ENCODE results near the gene PREX1. TPM values are rescaled to one million over a fixed set of nuclear protein-coding genes. Genes with fewer than 3 reads are reported as not detected.

The PREX1 gene
- total and polyA plus RNA-seq, 3 donors from 2014 or later, result 18.0 to 36.5 (median 27.1) TPM

DNA sequence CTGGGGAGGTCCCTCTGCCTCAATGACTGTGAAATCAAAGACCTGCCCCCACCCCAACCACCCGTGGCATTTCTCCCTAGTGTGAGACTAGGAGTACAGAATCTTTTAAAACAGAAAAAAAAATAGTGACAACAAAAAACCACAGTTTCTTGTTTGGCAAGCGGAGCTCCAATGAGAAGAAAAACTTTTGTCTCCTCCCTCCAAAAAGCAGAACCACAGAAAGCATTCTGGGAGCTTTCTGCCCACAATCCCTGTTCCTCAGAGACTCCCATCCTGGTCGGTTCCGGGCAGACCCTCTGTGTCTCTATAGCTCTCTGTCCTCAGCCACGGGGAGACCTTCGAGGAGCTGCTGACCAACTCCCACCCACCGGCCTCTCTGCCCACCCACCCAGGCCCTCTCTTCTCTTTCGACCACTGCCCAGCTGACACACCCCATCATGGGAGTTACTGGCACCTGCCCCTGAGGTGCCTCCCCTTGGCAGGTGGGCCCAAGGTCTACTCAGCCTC is 4.9 kb downstream of the PREX1 start:
- no peak for TF ChIP-seq POLR2A (IDR thresholded peaks at IDR 0.05)
- TF ChIP-seq, protein P1, sequence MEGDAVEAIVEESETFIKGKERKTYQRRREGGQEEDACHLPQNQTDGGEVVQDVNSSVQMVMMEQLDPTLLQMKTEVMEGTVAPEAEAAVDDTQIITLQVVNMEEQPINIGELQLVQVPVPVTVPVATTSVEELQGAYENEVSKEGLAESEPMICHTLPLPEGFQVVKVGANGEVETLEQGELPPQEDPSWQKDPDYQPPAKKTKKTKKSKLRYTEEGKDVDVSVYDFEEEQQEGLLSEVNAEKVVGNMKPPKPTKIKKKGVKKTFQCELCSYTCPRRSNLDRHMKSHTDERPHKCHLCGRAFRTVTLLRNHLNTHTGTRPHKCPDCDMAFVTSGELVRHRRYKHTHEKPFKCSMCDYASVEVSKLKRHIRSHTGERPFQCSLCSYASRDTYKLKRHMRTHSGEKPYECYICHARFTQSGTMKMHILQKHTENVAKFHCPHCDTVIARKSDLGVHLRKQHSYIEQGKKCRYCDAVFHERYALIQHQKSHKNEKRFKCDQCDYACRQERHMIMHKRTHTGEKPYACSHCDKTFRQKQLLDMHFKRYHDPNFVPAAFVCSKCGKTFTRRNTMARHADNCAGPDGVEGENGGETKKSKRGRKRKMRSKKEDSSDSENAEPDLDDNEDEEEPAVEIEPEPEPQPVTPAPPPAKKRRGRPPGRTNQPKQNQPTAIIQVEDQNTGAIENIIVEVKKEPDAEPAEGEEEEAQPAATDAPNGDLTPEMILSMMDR (IDR thresholded peaks at IDR 0.05), result no peak
- no peak overlapping the region for H3K4me3 ChIP-seq
- H3K9me3 ChIP-seq, result no peaks in the 10 kb centered on the region
- no peaks in the 10 kb centered on the region for H3K4me1 ChIP-seq
- intact Hi-C loops (cut with DNase I; ENCODE audit: low total_unique reads), result no loop called here
- 40 to 42% methylated on average over 8 of the region's 8 CpGs for WGBS, 2 donors
- no peak for DNase-seq
- H3K27ac ChIP-seq, result no peak overlapping the region
- no peaks in the 10 kb centered on the region for H3K27me3 ChIP-seq
- H3K36me3 ChIP-seq (ENCODE audit: low read depth, missing control alignments), result no peaks in the 10 kb centered on the region

DNA sequence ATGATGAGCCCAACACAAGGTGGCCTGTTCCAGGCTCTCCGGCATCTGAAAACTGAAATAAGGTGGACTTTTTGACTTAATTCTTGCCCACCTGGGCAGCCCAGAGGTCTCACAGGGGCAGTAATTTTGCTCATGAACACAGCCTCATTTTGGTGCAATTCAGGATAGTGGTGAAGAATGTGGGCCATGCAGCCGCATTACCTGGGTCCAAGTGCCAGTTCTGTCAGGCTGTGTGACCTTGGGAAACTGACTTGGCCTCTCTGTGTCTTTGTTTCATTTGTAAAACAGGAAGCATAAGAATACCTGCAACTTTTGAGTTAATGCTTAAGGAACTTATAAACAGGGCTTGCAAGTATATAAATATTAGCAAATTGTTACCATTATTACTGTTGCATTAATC is 5.6 kb downstream of the PREX1 start:
- no peak for DNase-seq
- 68 to 72% methylated on average over 2 of the region's 2 CpGs for WGBS, 2 donors
- Histone ChIP-seq H3K9me3 (no peaks in the 10 kb centered on the region), H3K27me3 (no peaks in the 10 kb centered on the region), H3K4me3 (no peak overlapping the region), H3K36me3 (ENCODE audit: low read depth, missing control alignments) (no peaks in the 10 kb centered on the region), H3K4me1 (no peaks in the 10 kb centered on the region), H3K27ac (no peak overlapping the region)
- TF ChIP-seq, protein P1 (IDR thresholded peaks at IDR 0.05), result no peak
- no peak for TF ChIP-seq POLR2A (IDR thresholded peaks at IDR 0.05)
- intact Hi-C loops (cut with DNase I; ENCODE audit: low total_unique reads), result no loop called here

GRCh38 chr20:48821261-48821920 is 6.4 kb downstream of the PREX1 start:
- intact Hi-C loops (cut with DNase I; ENCODE audit: low total_unique reads), result no loop called here
- Histone ChIP-seq H3K27me3 (no peaks in the 10 kb centered on the region), H3K4me3 (no peak overlapping the region), H3K9me3 (no peaks in the 10 kb centered on the region), H3K4me1 (no peaks in the 10 kb centered on the region), H3K36me3 (ENCODE audit: low read depth, missing control alignments) (no peaks in the 10 kb centered on the region), H3K27ac (no peak overlapping the region)
- no peak for TF ChIP-seq POLR2A (IDR thresholded peaks at IDR 0.05)
- TF ChIP-seq, protein P1 (IDR thresholded peaks at IDR 0.05), result no peak
- DNase-seq, result no peak
- WGBS, 2 donors, result 78 to 90% methylated on average over 8 of the region's 8 CpGs

DNA sequence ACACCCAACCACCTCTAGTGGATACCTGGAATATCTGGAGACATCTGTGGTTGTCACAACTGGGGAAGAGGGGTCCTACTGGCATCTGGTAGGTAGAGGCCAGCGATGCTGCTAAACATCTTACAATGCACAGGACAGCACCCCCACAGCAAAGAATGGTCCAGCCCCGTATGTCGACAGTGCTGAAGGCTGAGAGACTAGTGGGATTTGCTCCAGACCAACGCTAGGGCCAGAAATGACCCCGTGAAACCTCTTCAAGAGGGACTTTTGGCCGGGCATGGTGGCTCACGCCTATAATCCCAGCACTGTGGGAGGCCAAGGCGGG is 7.2 kb downstream of the PREX1 start:
- no peak overlapping the region for H3K4me3 ChIP-seq
- no peaks in the 10 kb centered on the region for H3K27me3 ChIP-seq
- no peaks in the 10 kb centered on the region for H3K9me3 ChIP-seq
- DNase-seq, result no peak
- H3K36me3 ChIP-seq (ENCODE audit: low read depth, missing control alignments), result no peaks in the 10 kb centered on the region
- TF ChIP-seq, protein P1 (IDR thresholded peaks at IDR 0.05), result no peak
- TF ChIP-seq POLR2A (IDR thresholded peaks at IDR 0.05), result no peak
- no peaks in the 10 kb centered on the region for H3K4me1 ChIP-seq
- intact Hi-C loops (cut with DNase I; ENCODE audit: low total_unique reads), result no loop called here
- 73 to 80% methylated on average over 6 to 8 of the region's 8 CpGs for WGBS, 2 donors
- H3K27ac ChIP-seq, result no peak overlapping the region
